22Rv1 (cell line): ENCODE data around the gene GATAD1.

ENCODE experiments used
- ZFX ChIP-seq: fragments of 450-650 bp; IDR thresholded peaks from 2 replicates; pipeline ENCODE4 v1.6.1; 2017; ENCODE audit warnings: antibody characterized with exemption, borderline replicate concordance
- TF ChIP-seq, protein P1 (sequence below): fragments of 450-650 bp; IDR thresholded peaks from 2 replicates; pipeline ENCODE4 v1.5.1; 2017; ENCODE audit warnings: mild to moderate bottlenecking

DNA sequence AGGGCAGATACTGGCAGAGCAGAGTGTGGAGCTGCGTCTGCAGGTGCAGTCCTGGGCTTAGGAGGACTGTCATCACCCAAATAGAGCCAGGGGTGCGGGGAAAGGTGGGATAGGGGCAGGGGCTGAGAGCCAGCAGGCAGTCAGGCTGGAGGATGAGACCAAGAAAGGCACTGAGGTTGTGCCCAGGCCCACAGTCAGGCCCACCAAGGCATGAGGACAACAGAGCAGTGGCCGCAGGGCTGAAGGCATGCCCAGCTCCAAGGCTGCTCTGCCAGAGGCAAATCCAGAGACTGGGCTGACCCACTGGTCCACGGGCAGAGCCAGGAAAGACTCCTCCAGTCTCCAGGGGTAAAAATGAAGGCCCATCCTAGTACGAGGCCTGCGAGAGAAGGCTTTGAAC is 24.4 kb upstream of the GATAD1 start:
- TF ChIP-seq, protein P1, sequence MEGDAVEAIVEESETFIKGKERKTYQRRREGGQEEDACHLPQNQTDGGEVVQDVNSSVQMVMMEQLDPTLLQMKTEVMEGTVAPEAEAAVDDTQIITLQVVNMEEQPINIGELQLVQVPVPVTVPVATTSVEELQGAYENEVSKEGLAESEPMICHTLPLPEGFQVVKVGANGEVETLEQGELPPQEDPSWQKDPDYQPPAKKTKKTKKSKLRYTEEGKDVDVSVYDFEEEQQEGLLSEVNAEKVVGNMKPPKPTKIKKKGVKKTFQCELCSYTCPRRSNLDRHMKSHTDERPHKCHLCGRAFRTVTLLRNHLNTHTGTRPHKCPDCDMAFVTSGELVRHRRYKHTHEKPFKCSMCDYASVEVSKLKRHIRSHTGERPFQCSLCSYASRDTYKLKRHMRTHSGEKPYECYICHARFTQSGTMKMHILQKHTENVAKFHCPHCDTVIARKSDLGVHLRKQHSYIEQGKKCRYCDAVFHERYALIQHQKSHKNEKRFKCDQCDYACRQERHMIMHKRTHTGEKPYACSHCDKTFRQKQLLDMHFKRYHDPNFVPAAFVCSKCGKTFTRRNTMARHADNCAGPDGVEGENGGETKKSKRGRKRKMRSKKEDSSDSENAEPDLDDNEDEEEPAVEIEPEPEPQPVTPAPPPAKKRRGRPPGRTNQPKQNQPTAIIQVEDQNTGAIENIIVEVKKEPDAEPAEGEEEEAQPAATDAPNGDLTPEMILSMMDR: no peak
- no peak for TF ChIP-seq ZFX
